Measurements from ENCODE around the gene NXPE1. TPM values are rescaled to one million over a fixed set of nuclear protein-coding genes. Genes with fewer than 3 reads are reported as not detected.

Gene NXPE1
- total RNA-seq, 1 experiment from 2014 or later: not detected

DNA sequence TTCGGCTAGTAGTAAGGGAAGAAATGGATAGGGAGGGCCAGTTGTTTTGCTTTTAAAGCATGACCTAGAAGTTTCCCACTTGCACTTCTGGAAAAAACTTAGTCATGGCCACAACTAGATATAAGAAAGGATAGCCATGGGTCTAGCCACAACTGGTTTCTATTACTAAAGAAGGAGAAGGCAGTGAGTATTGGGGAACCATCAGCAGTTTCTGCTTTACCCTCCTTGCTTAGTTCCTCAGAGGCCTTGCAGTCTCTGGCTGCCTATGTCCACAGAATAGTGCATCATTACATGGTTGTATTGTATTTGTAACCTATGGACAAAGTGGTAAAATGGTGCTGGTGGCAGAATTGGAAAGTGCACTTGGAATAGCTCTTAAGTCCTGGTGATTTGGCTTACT, 35.6 kb downstream of the NXPE1 start:
- Histone ChIP-seq H3K23ac (ENCODE audit: insufficient read length, low read depth, low read length) (no peak overlapping the region), H4K5ac (ENCODE audit: insufficient read length, low read depth, low read length) (no peak overlapping the region), H3K4me2 (ENCODE audit: insufficient read depth, insufficient read length, low read length) (no peak overlapping the region), H2AK5ac (ENCODE audit: insufficient read length, low read length) (no peak overlapping the region), H3K56ac (ENCODE audit: insufficient read length, low read depth, low read length) (no peak overlapping the region), H4K20me1 (ENCODE audit: control insufficient read depth, insufficient read depth, insufficient read length) (no peaks in the 10 kb centered on the region), H3T11ph (ENCODE audit: low read length) (no peak overlapping the region), H2BK15ac (ENCODE audit: low read depth, low read length) (no peak overlapping the region), H2AFZ (ENCODE audit: low read length) (no peak overlapping the region), H4K8ac (replicated peaks; ENCODE audit: insufficient read length, low read depth, low read length) (no peak overlapping the region), H3K14ac (ENCODE audit: insufficient read depth, low read length) (no peak overlapping the region), H4K91ac (ENCODE audit: insufficient read length, low read depth, low read length) (no peak overlapping the region), H3K4ac (ENCODE audit: low read depth, low read length) (no peak overlapping the region), H3K18ac (ENCODE audit: insufficient read length, low read depth, low read length) (no peak overlapping the region), H2BK12ac (ENCODE audit: insufficient read length, low read depth, low read length) (no peak overlapping the region), H3K9me3 (ENCODE audit: control insufficient read depth, low read depth, low read length) (peaks cover 10% of the 10 kb centered on the region), H3K23me2 (ENCODE audit: insufficient read length, low read depth, low read length, poor library complexity, severe bottlenecking) (no peaks in the 10 kb centered on the region), H3K27me3 (ENCODE audit: insufficient read depth, low read length) (no peaks in the 10 kb centered on the region), H3K9ac (ENCODE audit: extremely low read depth, insufficient read length, low read length) (no peak overlapping the region), H2BK20ac (ENCODE audit: low read depth, low read length, poor library complexity, severe bottlenecking) (no peak overlapping the region), H3K79me1 (ENCODE audit: insufficient read depth, low read depth, low read length, poor library complexity, severe bottlenecking) (no peaks in the 10 kb centered on the region), H3K79me2 (ENCODE audit: insufficient read depth, low read length) (no peaks in the 10 kb centered on the region), H3K4me1 (ENCODE audit: insufficient read depth, low read length) (no peaks in the 10 kb centered on the region), H2BK5ac (ENCODE audit: insufficient read length, low read length) (no peak overlapping the region), H3K27ac (ENCODE audit: insufficient read length, low read depth, low read length) (no peak overlapping the region), H2BK120ac (ENCODE audit: low read depth, low read length, poor library complexity, severe bottlenecking) (no peak overlapping the region)
- H3K4me1 Mint-ChIP-seq: no peaks in the 10 kb centered on the region
- peaks cover 0 to 6% (median 3%) of the 10 kb centered on the region in 3 experiments; a peak in 6 of 7 replicates for H3K36me3 Mint-ChIP-seq (ENCODE audit: insufficient read depth in 1 of 3, low read depth in 3 of 3)
- WGBS (ENCODE audit: extremely low coverage, insufficient read length, low lambda C conversion rate): no CpG with 5 or more reads among the region's 1 CpG
- TF ChIP-seq, protein P1, sequence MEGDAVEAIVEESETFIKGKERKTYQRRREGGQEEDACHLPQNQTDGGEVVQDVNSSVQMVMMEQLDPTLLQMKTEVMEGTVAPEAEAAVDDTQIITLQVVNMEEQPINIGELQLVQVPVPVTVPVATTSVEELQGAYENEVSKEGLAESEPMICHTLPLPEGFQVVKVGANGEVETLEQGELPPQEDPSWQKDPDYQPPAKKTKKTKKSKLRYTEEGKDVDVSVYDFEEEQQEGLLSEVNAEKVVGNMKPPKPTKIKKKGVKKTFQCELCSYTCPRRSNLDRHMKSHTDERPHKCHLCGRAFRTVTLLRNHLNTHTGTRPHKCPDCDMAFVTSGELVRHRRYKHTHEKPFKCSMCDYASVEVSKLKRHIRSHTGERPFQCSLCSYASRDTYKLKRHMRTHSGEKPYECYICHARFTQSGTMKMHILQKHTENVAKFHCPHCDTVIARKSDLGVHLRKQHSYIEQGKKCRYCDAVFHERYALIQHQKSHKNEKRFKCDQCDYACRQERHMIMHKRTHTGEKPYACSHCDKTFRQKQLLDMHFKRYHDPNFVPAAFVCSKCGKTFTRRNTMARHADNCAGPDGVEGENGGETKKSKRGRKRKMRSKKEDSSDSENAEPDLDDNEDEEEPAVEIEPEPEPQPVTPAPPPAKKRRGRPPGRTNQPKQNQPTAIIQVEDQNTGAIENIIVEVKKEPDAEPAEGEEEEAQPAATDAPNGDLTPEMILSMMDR (conservative IDR thresholded peaks at IDR 0.05): no peak
- no peaks in the 10 kb centered on the region for H3K27me3 Mint-ChIP-seq (ENCODE audit: low read depth)
- H3K4me3 Mint-ChIP-seq: no peak overlapping the region
- peaks cover 16 to 19% of the 10 kb centered on the region in 2 experiments for H3K9me3 Mint-ChIP-seq
- no peak for DNase-seq
- H3K27ac Mint-ChIP-seq: no peak overlapping the region
